ENCODE measurements around the gene NTRK2. TPM values are rescaled to one million over a fixed set of nuclear protein-coding genes. Genes with fewer than 3 reads are reported as not detected.

The NTRK2 gene
- total RNA-seq, 1 donor from 2014 or later = 4.6 TPM

GRCh38 chr9:85014292-85014691 lies 344.8 kb downstream of the NTRK2 start:
- Histone ChIP-seq H3K9me3 (ENCODE audit: insufficient read depth, low read depth, low read length) (no peaks in the 10 kb centered on the region), H2AFZ (ENCODE audit: low read depth, low read length) (no peak overlapping the region), H3K36me3 (ENCODE audit: insufficient read depth, low read length) (no peaks in the 10 kb centered on the region), H3K27ac (ENCODE audit: low read depth, low read length) (no peak overlapping the region), H3K9ac (ENCODE audit: low read length) (no peak overlapping the region), H3K4me2 (ENCODE audit: low read length) (no peak overlapping the region), H3K79me2 (ENCODE audit: insufficient read depth, low read length) (no peaks in the 10 kb centered on the region), H3K4me3 (ENCODE audit: insufficient read depth, low read depth, low read length) (no peak overlapping the region), H3K27me3 (ENCODE audit: insufficient read depth, low read length) (peaks cover 11% of the 10 kb centered on the region), H4K20me1 (ENCODE audit: insufficient read depth, low read length) (no peaks in the 10 kb centered on the region), H3K4me1 (ENCODE audit: insufficient read depth, low read length) (no peaks in the 10 kb centered on the region)
- FAIRE-seq (no peak), DNase-seq (ENCODE audit: low read depth) (no peak)
- H3K27me3 Mint-ChIP-seq (ENCODE audit: low read depth, unreplicated experiment) = no peaks in the 10 kb centered on the region
- H3K27ac Mint-ChIP-seq (ENCODE audit: unreplicated experiment) = no peak overlapping the region
- no peaks in the 10 kb centered on the region for H3K36me3 Mint-ChIP-seq (ENCODE audit: low read depth, unreplicated experiment)
- H3K9me3 Mint-ChIP-seq (ENCODE audit: unreplicated experiment) = no peaks in the 10 kb centered on the region
- no peak overlapping the region for H3K4me3 Mint-ChIP-seq (ENCODE audit: unreplicated experiment)
- TF ChIP-seq EZH2 (IDR thresholded peaks at IDR 0.05; ENCODE audit: insufficient read depth, low read length) (no peak), CTCF (IDR thresholded peaks at IDR 0.05; ENCODE audit: insufficient read depth, low read depth, low read length) (no peak)
- H3K4me1 Mint-ChIP-seq (ENCODE audit: low read depth, unreplicated experiment) = peaks cover 14% of the 10 kb centered on the region

- Histone ChIP-seq H3K4me2 (ENCODE audit: low read length) (no peak overlapping the region), H4K20me1 (ENCODE audit: insufficient read depth, low read length) (no peaks in the 10 kb centered on the region), H3K9me3 (ENCODE audit: insufficient read depth, low read depth, low read length) (no peaks in the 10 kb centered on the region), H2AFZ (ENCODE audit: low read depth, low read length) (no peak overlapping the region), H3K79me2 (ENCODE audit: insufficient read depth, low read length) (no peaks in the 10 kb centered on the region), H3K36me3 (ENCODE audit: insufficient read depth, low read length) (no peaks in the 10 kb centered on the region), H3K4me1 (ENCODE audit: insufficient read depth, low read length) (peaks cover 2% of the 10 kb centered on the region), H3K9ac (ENCODE audit: low read length) (no peak overlapping the region), H3K27ac (ENCODE audit: low read depth, low read length) (no peak overlapping the region), H3K4me3 (ENCODE audit: insufficient read depth, low read depth, low read length) (no peak overlapping the region), H3K27me3 (ENCODE audit: insufficient read depth, low read length) (peaks cover 8% of the 10 kb centered on the region)
- no peaks in the 10 kb centered on the region for H3K9me3 Mint-ChIP-seq (ENCODE audit: unreplicated experiment)
- DNase-seq (ENCODE audit: low read depth) = no peak
- TF ChIP-seq EZH2 (IDR thresholded peaks at IDR 0.05; ENCODE audit: insufficient read depth, low read length) = no peak
- TF ChIP-seq CTCF (IDR thresholded peaks at IDR 0.05; ENCODE audit: insufficient read depth, low read depth, low read length) = no peak
- no peak overlapping the region for H3K27ac Mint-ChIP-seq (ENCODE audit: unreplicated experiment)
- no peaks in the 10 kb centered on the region for H3K36me3 Mint-ChIP-seq (ENCODE audit: low read depth, unreplicated experiment)
- peaks cover 6% of the 10 kb centered on the region for H3K4me1 Mint-ChIP-seq (ENCODE audit: low read depth, unreplicated experiment)
- no peak overlapping the region for H3K4me3 Mint-ChIP-seq (ENCODE audit: unreplicated experiment)
- H3K27me3 Mint-ChIP-seq (ENCODE audit: low read depth, unreplicated experiment) = no peaks in the 10 kb centered on the region
- FAIRE-seq = no peak
Observed at GRCh38 chr9:85016384-85017006, 347.0 kb downstream of the NTRK2 start.

- Histone ChIP-seq H3K4me1 (ENCODE audit: insufficient read depth, low read length) (peaks cover 2% of the 10 kb centered on the region), H2AFZ (ENCODE audit: low read depth, low read length) (no peak overlapping the region)
- peak; percentile 73 for DNase-seq (ENCODE audit: low read depth)
Observed at GRCh38 chr9:85020791-85021190, 351.3 kb downstream of the NTRK2 start.

More at GRCh38 chr9:85020791-85021190, 351.3 kb downstream of the NTRK2 start:
- no peaks in the 10 kb centered on the region for H3K9me3 ChIP-seq (ENCODE audit: insufficient read depth, low read depth, low read length)
- Mint-ChIP-seq H3K36me3 (ENCODE audit: low read depth, unreplicated experiment) (no peaks in the 10 kb centered on the region), H3K27ac (ENCODE audit: unreplicated experiment) (no peak overlapping the region), H3K4me1 (ENCODE audit: low read depth, unreplicated experiment) (peaks cover 15% of the 10 kb centered on the region), H3K27me3 (ENCODE audit: low read depth, unreplicated experiment) (no peaks in the 10 kb centered on the region), H3K4me3 (ENCODE audit: unreplicated experiment) (no peak overlapping the region), H3K9me3 (ENCODE audit: unreplicated experiment) (no peaks in the 10 kb centered on the region)
- TF ChIP-seq EZH2 (IDR thresholded peaks at IDR 0.05; ENCODE audit: insufficient read depth, low read length) (no peak), CTCF (IDR thresholded peaks at IDR 0.05; ENCODE audit: insufficient read depth, low read depth, low read length) (no peak)
- no peak overlapping the region for H3K9ac ChIP-seq (ENCODE audit: low read length)
- H3K4me2 ChIP-seq (ENCODE audit: low read length) = no peak overlapping the region
- H3K79me2 ChIP-seq (ENCODE audit: insufficient read depth, low read length) = no peaks in the 10 kb centered on the region
- peaks cover 8% of the 10 kb centered on the region for H3K27me3 ChIP-seq (ENCODE audit: insufficient read depth, low read length)
- H4K20me1 ChIP-seq (ENCODE audit: insufficient read depth, low read length) = no peaks in the 10 kb centered on the region
- no peak overlapping the region for H3K4me3 ChIP-seq (ENCODE audit: insufficient read depth, low read depth, low read length)
- H3K36me3 ChIP-seq (ENCODE audit: insufficient read depth, low read length) = no peaks in the 10 kb centered on the region
- no peak for FAIRE-seq
- no peak overlapping the region for H3K27ac ChIP-seq (ENCODE audit: low read depth, low read length)
